HepG2 (cell line): Measurements from ENCODE around the gene ARHGAP25. TPM values are rescaled to one million over a fixed set of nuclear protein-coding genes. Genes with fewer than 3 reads are reported as not detected.

ENCODE experiments used
- ATAC-seq: fragments of 200-7000 bp; cut with Tn5 transposase; 3 replicates; pipeline ENCODE4 v1.9.1; 2020; ENCODE audit warnings: mild to moderate bottlenecking, moderate library complexity
- BruUV-seq: library from RNA; stranded (reverse); fragments of 400-500 nt; replicated peaks from 2 replicates; lab custom pipeline; 2021; lab: Mats Ljungman, UMichigan
- CTCF ChIA-PET: fragments of 300-600 bp; formaldehyde crosslinking; extraction: SDS; loops from one replicate; lab custom pipeline; 2021; ENCODE audit warnings: low total read pairs, inconsistent platforms, low intra/inter-chr PET ratio; lab: Yijun Ruan, JAX
- POLR2A ChIA-PET: fragments of 350-600 bp; sonication (Branson Sonifier 250); formaldehyde crosslinking; loops from one replicate; lab custom pipeline; 2020; ENCODE audit warnings: antibody characterized with exemption, inconsistent platforms; lab: Yijun Ruan, JAX
- DNase-seq: peaks from one replicate; pipeline ENCODE4 v3.0.0-alpha.2; 2015; ENCODE audit warnings: low spot score
- FAIRE-seq: peaks from 3 replicates; lab custom pipeline; 2011; peaks lifted over from hg19 to GRCh38; lab: Jason Lieb, UNC
- H2AFZ ChIP-seq: one replicate; pipeline ENCODE4 v1.6.1; 2011; ENCODE audit warnings: low read length, inconsistent platforms
- H3K27ac ChIP-seq: fragments of 300-600 bp; 3 replicates; pipeline ENCODE4 v1.8.0; 2011; ENCODE audit warnings: mixed run types, mild to moderate bottlenecking, mixed read lengths, low read length, inconsistent platforms; ENCODE audit not compliant: insufficient read depth; ENCODE audit errors: extremely low read length
- H3K27me3 ChIP-seq, 2 experiments: fragments of 200-600 bp in 1 of 2; 2 replicates in 1 of 2; 3 replicates in 1 of 2; pipeline versions ENCODE4 v1.6.0 to v1.8.0; 2011; ENCODE audit warnings: low read length in 2 of 2, mild to moderate bottlenecking in 2 of 2, moderate library complexity in 2 of 2, inconsistent platforms in 1 of 2; ENCODE audit not compliant: insufficient read depth in 2 of 2, control insufficient read depth in 1 of 2
- H3K36me3 ChIP-seq, 2 experiments: fragments of 200-600 bp in 1 of 2; replicated peaks in 1 of 2; 2 replicates in 1 of 2; 3 replicates in 1 of 2; pipeline versions ENCODE4 v1.5.1 to v1.8.0; 2011; ENCODE audit warnings: low read length in 2 of 2, inconsistent platforms in 1 of 2; ENCODE audit not compliant: insufficient read depth in 2 of 2, control insufficient read depth in 1 of 2
- H3K4me1 ChIP-seq: 2 replicates; pipeline ENCODE4 v1.5.1; 2012; ENCODE audit warnings: low read length, inconsistent platforms; ENCODE audit not compliant: insufficient read depth
- H3K4me2 ChIP-seq: 2 replicates; pipeline ENCODE4 v1.6.0; 2011; ENCODE audit warnings: low read depth, low read length, inconsistent platforms
- H3K4me3 ChIP-seq, 3 experiments: fragments of 200-600 bp in 1 of 3; sonication (generic), shearing (Covaris generic) in 1 of 3; replicated peaks in 1 of 3; 2 replicates each; pipeline ENCODE4 v1.5.1; 2011 to 2016; ENCODE audit warnings: low read length in 3 of 3, inconsistent platforms in 2 of 3, low read depth in 2 of 3, mild to moderate bottlenecking in 2 of 3, control low read depth in 1 of 3, mixed read lengths in 1 of 3; ENCODE audit not compliant: insufficient read depth in 1 of 3
- H3K79me2 ChIP-seq: one replicate; pipeline ENCODE4 v1.6.1; 2011; ENCODE audit warnings: low read length, inconsistent platforms; ENCODE audit not compliant: insufficient read depth
- H3K9ac ChIP-seq: 2 replicates; pipeline ENCODE4 v1.6.0; 2011; ENCODE audit warnings: mild to moderate bottlenecking, low read depth, low read length, inconsistent platforms; ENCODE audit not compliant: insufficient read depth
- H3K9me3 ChIP-seq: 2 replicates; pipeline ENCODE4 v1.5.1; 2012; ENCODE audit warnings: mild to moderate bottlenecking, low read length
- H4K20me1 ChIP-seq: 2 replicates; pipeline ENCODE4 v1.6.0; 2011; ENCODE audit warnings: inconsistent platforms, mild to moderate bottlenecking, low read length, moderate library complexity; ENCODE audit not compliant: insufficient read depth
- DR1 ChIP-seq: sonication (generic); formaldehyde crosslinking; IDR thresholded peaks from 2 replicates; pipeline ENCODE4 v1.8.0; 2021; ENCODE audit warnings: mild to moderate bottlenecking, missing genetic modification reagents, inconsistent platforms
- LBX2 ChIP-seq: sonication (generic); formaldehyde crosslinking; IDR thresholded peaks from 2 replicates; pipeline ENCODE4 v1.5.0; 2020; ENCODE audit warnings: missing genetic modification reagents, mild to moderate bottlenecking, borderline replicate concordance
- PREB ChIP-seq: sonication (generic); formaldehyde crosslinking; IDR thresholded peaks from 2 replicates; pipeline ENCODE4 v1.4.0; 2020; ENCODE audit warnings: missing genetic modification reagents
- SALL1 ChIP-seq: sonication (generic); formaldehyde crosslinking; IDR thresholded peaks from 2 replicates; pipeline ENCODE4 v1.8.0; 2022; ENCODE audit warnings: mild to moderate bottlenecking, missing genetic modification reagents
- STAT5B ChIP-seq: sonication (generic); formaldehyde crosslinking; IDR thresholded peaks from 2 replicates; pipeline ENCODE4 v1.4.0; 2020; ENCODE audit warnings: missing genetic modification reagents
- TGIF2 ChIP-seq: IDR thresholded peaks from 2 replicates; pipeline ENCODE4 v1.6.1; 2016; ENCODE audit warnings: control low read depth, missing compliant biosample characterization
- ZBTB38 ChIP-seq: sonication (generic); formaldehyde crosslinking; IDR thresholded peaks from 2 replicates; pipeline ENCODE4 v1.5.1; 2020; ENCODE audit warnings: mild to moderate bottlenecking, missing genetic modification reagents
- ZNF101 ChIP-seq: sonication (generic); formaldehyde crosslinking; IDR thresholded peaks from 2 replicates; pipeline ENCODE4 v1.4.0; 2020; ENCODE audit warnings: mild to moderate bottlenecking, low read depth, missing genetic modification reagents, borderline replicate concordance
- ZNF180 ChIP-seq: sonication (generic); formaldehyde crosslinking; IDR thresholded peaks from 2 replicates; pipeline ENCODE4 v1.4.0; 2020; ENCODE audit warnings: low read depth, missing genetic modification reagents, borderline replicate concordance
- ZNF432 ChIP-seq: sonication (generic); formaldehyde crosslinking; IDR thresholded peaks from 2 replicates; pipeline ENCODE4 v1.5.0; 2020; ENCODE audit warnings: missing genetic modification reagents, mild to moderate bottlenecking, borderline replicate concordance
- WGBS: methylation state at CpG from one replicate; pipeline ENCODE4 v1.1.6; 2017; ENCODE audit warnings: low lambda C conversion rate; 5-methylcytosine and 5-hydroxymethylcytosine counted together
- in situ Hi-C: cut with HindIII; loops from 2 replicates; pipeline ENCODE4 v1.10.0; 2017; ENCODE audit warnings: low pct_unique_long_range_greater_than_20kb; ENCODE audit not compliant: extremely low pct_ligation_motif_present
- intact Hi-C: fragments of 100-400 bp; cut with micrococcal nuclease; formaldehyde crosslinking; loops from one replicate; pipeline ENCODE4 v1.10.0; 2022; ENCODE audit not compliant: unreplicated experiment
- polyA plus RNA-seq, 8 experiments: library from polyadenylated mRNA; depleted of rRNA in 3 of 8; stranded (reverse) in 7 of 8; unstranded in 1 of 8; fragments of >200 nt; fragmentation: Illumina TruSeq in 4 of 8; extraction: Trizol in 4 of 8; gene quantifications; 2 replicates each; pipeline versions ENCODE4 v1.2.1 to v1.2.3, GENCODE V29; 2011 to 2016; ENCODE audit warnings: low read depth in 4 of 8, missing spikeins in 1 of 8, mixed read lengths in 1 of 8; ENCODE audit not compliant: insufficient read depth in 1 of 8
- total RNA-seq, 5 experiments: library from RNA; depleted of rRNA; stranded (reverse); fragments of >200 nt; fragmentation: Illumina TruSeq; extraction: Trizol; gene quantifications; 2 replicates each; pipeline ENCODE4 v1.2.3, GENCODE V29; 2016; ENCODE audit warnings: low read depth in 1 of 5
- TF ChIP-seq, protein P1 (sequence below): sonication (generic); formaldehyde crosslinking; IDR thresholded peaks from 2 replicates; pipeline ENCODE4 v1.8.1; 2023; ENCODE audit warnings: mild to moderate bottlenecking, missing genetic modification reagents
- TF ChIP-seq, protein P2 (sequence below): sonication (generic); formaldehyde crosslinking; conservative IDR thresholded peaks from 2 replicates; pipeline ENCODE4 v1.4.0; 2020; ENCODE audit warnings: mild to moderate bottlenecking, missing genetic modification reagents, moderate library complexity

ARHGAP25 gene
- total and polyA plus RNA-seq, 2 of the 13 experiments (the other 11 are each of a cell fraction or from before 2014, with no cell fraction given) = not detected

- TF ChIP-seq, protein P1, sequence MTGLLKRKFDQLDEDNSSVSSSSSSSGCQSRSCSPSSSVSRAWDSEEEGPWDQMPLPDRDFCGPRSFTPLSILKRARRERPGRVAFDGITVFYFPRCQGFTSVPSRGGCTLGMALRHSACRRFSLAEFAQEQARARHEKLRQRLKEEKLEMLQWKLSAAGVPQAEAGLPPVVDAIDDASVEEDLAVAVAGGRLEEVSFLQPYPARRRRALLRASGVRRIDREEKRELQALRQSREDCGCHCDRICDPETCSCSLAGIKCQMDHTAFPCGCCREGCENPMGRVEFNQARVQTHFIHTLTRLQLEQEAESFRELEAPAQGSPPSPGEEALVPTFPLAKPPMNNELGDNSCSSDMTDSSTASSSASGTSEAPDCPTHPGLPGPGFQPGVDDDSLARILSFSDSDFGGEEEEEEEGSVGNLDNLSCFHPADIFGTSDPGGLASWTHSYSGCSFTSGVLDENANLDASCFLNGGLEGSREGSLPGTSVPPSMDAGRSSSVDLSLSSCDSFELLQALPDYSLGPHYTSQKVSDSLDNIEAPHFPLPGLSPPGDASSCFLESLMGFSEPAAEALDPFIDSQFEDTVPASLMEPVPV (CRISPR knock-in tag) = no peak
- TF ChIP-seq SALL1 (CRISPR knock-in tag) = no peak
- no peak for TF ChIP-seq TGIF2 (CRISPR knock-in tag)
- no peak for TF ChIP-seq STAT5B (CRISPR knock-in tag)
- TF ChIP-seq, protein P2, sequence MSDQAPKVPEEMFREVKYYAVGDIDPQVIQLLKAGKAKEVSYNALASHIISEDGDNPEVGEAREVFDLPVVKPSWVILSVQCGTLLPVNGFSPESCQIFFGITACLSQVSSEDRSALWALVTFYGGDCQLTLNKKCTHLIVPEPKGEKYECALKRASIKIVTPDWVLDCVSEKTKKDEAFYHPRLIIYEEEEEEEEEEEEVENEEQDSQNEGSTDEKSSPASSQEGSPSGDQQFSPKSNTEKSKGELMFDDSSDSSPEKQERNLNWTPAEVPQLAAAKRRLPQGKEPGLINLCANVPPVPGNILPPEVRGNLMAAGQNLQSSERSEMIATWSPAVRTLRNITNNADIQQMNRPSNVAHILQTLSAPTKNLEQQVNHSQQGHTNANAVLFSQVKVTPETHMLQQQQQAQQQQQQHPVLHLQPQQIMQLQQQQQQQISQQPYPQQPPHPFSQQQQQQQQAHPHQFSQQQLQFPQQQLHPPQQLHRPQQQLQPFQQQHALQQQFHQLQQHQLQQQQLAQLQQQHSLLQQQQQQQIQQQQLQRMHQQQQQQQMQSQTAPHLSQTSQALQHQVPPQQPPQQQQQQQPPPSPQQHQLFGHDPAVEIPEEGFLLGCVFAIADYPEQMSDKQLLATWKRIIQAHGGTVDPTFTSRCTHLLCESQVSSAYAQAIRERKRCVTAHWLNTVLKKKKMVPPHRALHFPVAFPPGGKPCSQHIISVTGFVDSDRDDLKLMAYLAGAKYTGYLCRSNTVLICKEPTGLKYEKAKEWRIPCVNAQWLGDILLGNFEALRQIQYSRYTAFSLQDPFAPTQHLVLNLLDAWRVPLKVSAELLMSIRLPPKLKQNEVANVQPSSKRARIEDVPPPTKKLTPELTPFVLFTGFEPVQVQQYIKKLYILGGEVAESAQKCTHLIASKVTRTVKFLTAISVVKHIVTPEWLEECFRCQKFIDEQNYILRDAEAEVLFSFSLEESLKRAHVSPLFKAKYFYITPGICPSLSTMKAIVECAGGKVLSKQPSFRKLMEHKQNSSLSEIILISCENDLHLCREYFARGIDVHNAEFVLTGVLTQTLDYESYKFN (CRISPR knock-in tag) = no peak
- TF ChIP-seq DR1 (CRISPR knock-in tag) = no peak
- no peak for TF ChIP-seq ZNF180 (CRISPR knock-in tag)
- no peak for TF ChIP-seq PREB (CRISPR knock-in tag)
- TF ChIP-seq LBX2 = no peak
- TF ChIP-seq ZBTB38 (CRISPR knock-in tag) = no peak
- TF ChIP-seq ZNF101 (CRISPR knock-in tag) = no peak
- TF ChIP-seq ZNF432 (CRISPR knock-in tag) = no peak
- DNase-seq (no peak), FAIRE-seq (no peak), ATAC-seq (no peak)
- POLR2A ChIA-PET = no interaction called here
- intact Hi-C loops = no loop called here
- CTCF ChIA-PET = no interaction called here
- H2AFZ ChIP-seq = no peak overlapping the region
- H3K4me2 ChIP-seq = no peak overlapping the region
- H3K79me2 ChIP-seq = no peaks in the 10 kb centered on the region
- no peaks in the 10 kb centered on the region for H3K36me3 ChIP-seq
- no peak overlapping the region for H3K4me3 ChIP-seq
- BruUV-seq = no TSS peak
- H3K9ac ChIP-seq = no peak overlapping the region
- H4K20me1 ChIP-seq = no peaks in the 10 kb centered on the region
- H3K27me3 ChIP-seq = peaks cover 0 to 28% of the 10 kb centered on the region in 2 experiments; a peak in 2 of 5 replicates
- no peak overlapping the region for H3K27ac ChIP-seq
- 0% methylated on average over 2 of the region's 2 CpGs for WGBS
- in situ Hi-C loops = no loop called here
- no peaks in the 10 kb centered on the region for H3K4me1 ChIP-seq
- no peaks in the 10 kb centered on the region for H3K9me3 ChIP-seq
Measured at GRCh38 chr2:68811364-68811763, 76.8 kb downstream of the ARHGAP25 start.
